ENCODE data around the gene HDDC2. TPM values are rescaled to one million over a fixed set of nuclear protein-coding genes. Genes with fewer than 3 reads are reported as not detected.

The HDDC2 gene
- total RNA-seq, 1 experiment from 2014 or later: 95.6 TPM

DNA sequence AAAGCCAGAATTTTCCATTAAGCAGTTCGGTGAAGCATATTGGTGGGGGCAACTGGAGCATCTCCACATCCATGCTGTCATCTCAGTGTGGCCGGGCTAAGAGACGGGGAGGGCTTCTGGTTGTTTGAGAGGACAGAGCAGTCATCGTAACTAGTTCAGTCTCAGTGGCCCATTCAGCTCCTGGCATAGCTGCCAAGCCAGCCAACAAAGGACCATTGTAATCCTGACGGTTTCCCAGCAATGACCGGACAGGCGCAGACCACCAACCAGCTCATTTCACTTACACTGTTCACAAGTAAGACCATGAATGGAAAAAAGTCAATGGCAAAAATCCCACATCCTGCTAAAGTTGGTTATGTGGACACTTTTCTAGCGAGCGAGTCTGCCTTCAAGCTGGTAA lies 14.9 kb upstream of the HDDC2 start:
- intact Hi-C loops (cut with micrococcal nuclease): no loop called here
- no peaks in the 10 kb centered on the region for H3K4me1 ChIP-seq (ENCODE audit: control insufficient read depth in 1 of 2, insufficient read depth in 2 of 2, low read length in 2 of 2)
- no peaks in the 10 kb centered on the region for H3K79me2 ChIP-seq (ENCODE audit: insufficient read depth, low read length)
- no peaks in the 10 kb centered on the region for H3K9me3 ChIP-seq (ENCODE audit: control insufficient read depth in 1 of 2, insufficient read depth in 1 of 2, low read depth in 1 of 2, low read length in 2 of 2)
- ATAC-seq (no peak), DNase-seq (ENCODE audit: low read depth, low spot score) (no peak)
- H2AFZ ChIP-seq (ENCODE audit: low read depth, low read length, poor library complexity, severe bottlenecking): no peak overlapping the region
- H3K27ac ChIP-seq (ENCODE audit: low read depth, low read length): no peak overlapping the region
- ChIA-PET RAD21 (ENCODE audit: low non-redundant PET in 1 of 2, low total read pairs in 2 of 2, uncharacterized antibody in 2 of 2, unreplicated experiment in 2 of 2) (no interaction called here), POLR2A (no interaction called here), CTCF (interaction anchor here (1.0 to 2.2 kb wide), 7 partner anchors 19 to 657 kb away, joined by 3 to 7 read pairs (median 5); partner anchors contain the start of gene HINT3)
- no peak overlapping the region for H3K4me3 ChIP-seq (replicated peaks in 1 of 2; ENCODE audit: low read depth in 1 of 2, low read length in 2 of 2)
- BruUV-seq (replicated peaks): no TSS peak
- no peak overlapping the region for H3K9ac ChIP-seq (ENCODE audit: low read length)
- no peaks in the 10 kb centered on the region for H3K36me3 ChIP-seq (ENCODE audit: control insufficient read depth in 1 of 2, insufficient read depth in 2 of 2, low read length in 2 of 2)
- H3K4me2 ChIP-seq (ENCODE audit: low read length): no peak overlapping the region
- H4K20me1 ChIP-seq (ENCODE audit: insufficient read depth): no peaks in the 10 kb centered on the region
- TF ChIP-seq RAD21 (IDR thresholded peaks at IDR 0.05; ENCODE audit: low read depth) (no peak), EZH2phosphoT487 (IDR thresholded peaks at IDR 0.05; ENCODE audit: borderline replicate concordance) (no peak), ELF1 (IDR thresholded peaks at IDR 0.05; ENCODE audit: borderline replicate concordance, low read depth) (no peak), FOSL1 (IDR thresholded peaks at IDR 0.05; ENCODE audit: low read depth) (no peak), JUND (IDR thresholded peaks at IDR 0.05) (no peak), TCF7L2 (IDR thresholded peaks at IDR 0.05; ENCODE audit: borderline replicate concordance, extremely low read depth, insufficient read depth, insufficient read length) (no peak), CEBPB (IDR thresholded peaks at IDR 0.05; ENCODE audit: low read depth) (no peak), EZH2 (IDR thresholded peaks at IDR 0.05) (no peak), ZNF274 (IDR thresholded peaks at IDR 0.05; ENCODE audit: low read depth, low read length) (no peak), SIN3A (IDR thresholded peaks at IDR 0.05; ENCODE audit: low read depth) (no peak), EGR1 (IDR thresholded peaks at IDR 0.05; ENCODE audit: low read depth) (no peak), POLR2AphosphoS5 (IDR thresholded peaks at IDR 0.05; ENCODE audit: low read depth, low read length) (no peak), MAX (IDR thresholded peaks at IDR 0.05) (no peak), YY1 (IDR thresholded peaks at IDR 0.05; ENCODE audit: extremely low read depth, insufficient replicate concordance, low read depth, low read length) (no peak), SP1 (IDR thresholded peaks at IDR 0.05; ENCODE audit: low read depth) (no peak), POLR2A (IDR thresholded peaks at IDR 0.05; ENCODE audit: borderline replicate concordance, extremely low read depth, insufficient read depth, insufficient read length) (no peak), REST (IDR thresholded peaks at IDR 0.05; ENCODE audit: low read depth) (no peak)
- TF ChIP-seq, protein P1, sequence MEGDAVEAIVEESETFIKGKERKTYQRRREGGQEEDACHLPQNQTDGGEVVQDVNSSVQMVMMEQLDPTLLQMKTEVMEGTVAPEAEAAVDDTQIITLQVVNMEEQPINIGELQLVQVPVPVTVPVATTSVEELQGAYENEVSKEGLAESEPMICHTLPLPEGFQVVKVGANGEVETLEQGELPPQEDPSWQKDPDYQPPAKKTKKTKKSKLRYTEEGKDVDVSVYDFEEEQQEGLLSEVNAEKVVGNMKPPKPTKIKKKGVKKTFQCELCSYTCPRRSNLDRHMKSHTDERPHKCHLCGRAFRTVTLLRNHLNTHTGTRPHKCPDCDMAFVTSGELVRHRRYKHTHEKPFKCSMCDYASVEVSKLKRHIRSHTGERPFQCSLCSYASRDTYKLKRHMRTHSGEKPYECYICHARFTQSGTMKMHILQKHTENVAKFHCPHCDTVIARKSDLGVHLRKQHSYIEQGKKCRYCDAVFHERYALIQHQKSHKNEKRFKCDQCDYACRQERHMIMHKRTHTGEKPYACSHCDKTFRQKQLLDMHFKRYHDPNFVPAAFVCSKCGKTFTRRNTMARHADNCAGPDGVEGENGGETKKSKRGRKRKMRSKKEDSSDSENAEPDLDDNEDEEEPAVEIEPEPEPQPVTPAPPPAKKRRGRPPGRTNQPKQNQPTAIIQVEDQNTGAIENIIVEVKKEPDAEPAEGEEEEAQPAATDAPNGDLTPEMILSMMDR (IDR thresholded peaks at IDR 0.05 in 2 of 3, conservative IDR thresholded peaks at IDR 0.05 in 1 of 3; ENCODE audit: borderline replicate concordance in 1 of 3, insufficient read depth in 1 of 3, low read depth in 2 of 3, low read length in 2 of 3): no peak
- TF ChIP-seq, protein P2, sequence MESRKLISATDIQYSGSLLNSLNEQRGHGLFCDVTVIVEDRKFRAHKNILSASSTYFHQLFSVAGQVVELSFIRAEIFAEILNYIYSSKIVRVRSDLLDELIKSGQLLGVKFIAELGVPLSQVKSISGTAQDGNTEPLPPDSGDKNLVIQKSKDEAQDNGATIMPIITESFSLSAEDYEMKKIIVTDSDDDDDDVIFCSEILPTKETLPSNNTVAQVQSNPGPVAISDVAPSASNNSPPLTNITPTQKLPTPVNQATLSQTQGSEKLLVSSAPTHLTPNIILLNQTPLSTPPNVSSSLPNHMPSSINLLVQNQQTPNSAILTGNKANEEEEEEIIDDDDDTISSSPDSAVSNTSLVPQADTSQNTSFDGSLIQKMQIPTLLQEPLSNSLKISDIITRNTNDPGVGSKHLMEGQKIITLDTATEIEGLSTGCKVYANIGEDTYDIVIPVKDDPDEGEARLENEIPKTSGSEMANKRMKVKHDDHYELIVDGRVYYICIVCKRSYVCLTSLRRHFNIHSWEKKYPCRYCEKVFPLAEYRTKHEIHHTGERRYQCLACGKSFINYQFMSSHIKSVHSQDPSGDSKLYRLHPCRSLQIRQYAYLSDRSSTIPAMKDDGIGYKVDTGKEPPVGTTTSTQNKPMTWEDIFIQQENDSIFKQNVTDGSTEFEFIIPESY (IDR thresholded peaks at IDR 0.05; ENCODE audit: extremely low read depth, insufficient replicate concordance, low read length): no peak
- 0 out of 2 replicates have a peak, but pooled peaks cover 3% of the 10 kb centered on the region for H3K27me3 ChIP-seq (ENCODE audit: insufficient read depth, low read length)
- H3K9me2 ChIP-seq (ENCODE audit: insufficient read depth): no peaks in the 10 kb centered on the region

All from HCT116 (cell line).